Measurements from ENCODE around the gene CD28.
"Not testable (repeated sequence)": the region's sequence is repeated elsewhere in the genome, so short reads cannot be mapped to it uniquely, and the experiment has no call there.

The CD28 gene

GRCh38 chr2:203687165-203687564, 19.3 kb upstream of the CD28 start:
- DNase-seq (ENCODE audit: low spot score) = no peak

GRCh38 chr2:203688798-203689197, 17.6 kb upstream of the CD28 start:
- DNase-seq (ENCODE audit: low spot score) = peak; percentile 40

GRCh38 chr2:203689426-203690116, 16.9 kb upstream of the CD28 start:
- no peak for DNase-seq (ENCODE audit: low spot score)

GRCh38 chr2:203690117-203690431, 16.4 kb upstream of the CD28 start:
- DNase-seq (ENCODE audit: low spot score) = no peak

- no peak for DNase-seq (ENCODE audit: low spot score)
These were observed 15.9 kb upstream of the CD28 start for GRCh38 chr2:203690441-203691047.

GRCh38 chr2:203691149-203691548, 15.3 kb upstream of the CD28 start:
- DNase-seq (ENCODE audit: low spot score) = no peak

GRCh38 chr2:203692031-203692710, 14.3 kb upstream of the CD28 start:
- no peak for DNase-seq (ENCODE audit: low spot score)

GRCh38 chr2:203693242-203693879, 13.1 kb upstream of the CD28 start:
- no peak for DNase-seq (ENCODE audit: low spot score)

- no peak for DNase-seq (ENCODE audit: low spot score)
These were observed 12.2 kb upstream of the CD28 start for GRCh38 chr2:203694191-203694590.

GRCh38 chr2:203697190-203697589, 9.2 kb upstream of the CD28 start:
- DNase-seq (ENCODE audit: low spot score) = no peak

- DNase-seq (ENCODE audit: low spot score) = not testable (repeated sequence)
These were observed 8.7 kb upstream of the CD28 start for GRCh38 chr2:203697763-203698162.

- not testable (repeated sequence) for DNase-seq (ENCODE audit: low spot score)
These were observed 8.0 kb upstream of the CD28 start for GRCh38 chr2:203698410-203698809.

GRCh38 chr2:203704430-203704829, 2.0 kb upstream of the CD28 start:
- no peak for DNase-seq (ENCODE audit: low spot score)

- no peak for DNase-seq (ENCODE audit: low spot score)
These were observed 1.3 kb upstream of the CD28 start for GRCh38 chr2:203705178-203705577.

GRCh38 chr2:203707530-203707929, 1.1 kb downstream of the CD28 start:
- DNase-seq (ENCODE audit: low spot score) = no peak

- no peak for DNase-seq (ENCODE audit: low spot score)
These were observed 2.5 kb downstream of the CD28 start for GRCh38 chr2:203708846-203709396.

- DNase-seq (ENCODE audit: low spot score) = no peak
These were observed 3.1 kb downstream of the CD28 start for GRCh38 chr2:203709416-203710040.

GRCh38 chr2:203710226-203710625, 3.8 kb downstream of the CD28 start:
- DNase-seq (ENCODE audit: low spot score) = no peak

- DNase-seq (ENCODE audit: low spot score) = no peak
These were observed 4.5 kb downstream of the CD28 start for GRCh38 chr2:203710952-203711351.

- DNase-seq (ENCODE audit: low spot score) = no peak
These were observed 5.0 kb downstream of the CD28 start for GRCh38 chr2:203711399-203711798.

- DNase-seq (ENCODE audit: low spot score) = no peak
These were observed 6.9 kb downstream of the CD28 start for GRCh38 chr2:203713381-203713780.

GRCh38 chr2:203714112-203714511, 7.7 kb downstream of the CD28 start:
- DNase-seq (ENCODE audit: low spot score) = no peak
